ENCODE data around the gene RGPD8.

DNA sequence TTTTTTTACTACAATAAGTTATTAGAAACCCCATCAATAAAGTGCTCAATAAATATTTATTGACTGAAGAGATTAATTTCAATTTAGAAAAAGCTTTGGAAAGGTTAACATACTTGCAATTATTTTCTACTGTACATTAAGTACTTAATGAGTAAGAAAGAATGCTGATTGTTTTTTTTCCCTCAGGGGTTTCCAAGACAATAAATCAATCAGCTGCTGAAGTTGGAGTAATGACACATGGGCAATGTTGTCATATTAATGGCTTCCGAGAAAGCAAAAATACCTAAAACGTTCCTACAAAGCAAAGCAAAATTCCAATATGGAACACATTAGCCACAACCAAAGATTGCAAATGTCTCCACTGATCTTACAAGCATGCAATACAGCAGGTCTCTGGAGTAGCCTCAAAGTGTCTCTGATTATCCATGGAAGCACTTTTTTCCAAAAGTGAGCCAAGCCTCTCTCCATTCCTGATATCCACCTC is 91.3 kb downstream of the RGPD8 start:
- TF ChIP-seq, protein P1, sequence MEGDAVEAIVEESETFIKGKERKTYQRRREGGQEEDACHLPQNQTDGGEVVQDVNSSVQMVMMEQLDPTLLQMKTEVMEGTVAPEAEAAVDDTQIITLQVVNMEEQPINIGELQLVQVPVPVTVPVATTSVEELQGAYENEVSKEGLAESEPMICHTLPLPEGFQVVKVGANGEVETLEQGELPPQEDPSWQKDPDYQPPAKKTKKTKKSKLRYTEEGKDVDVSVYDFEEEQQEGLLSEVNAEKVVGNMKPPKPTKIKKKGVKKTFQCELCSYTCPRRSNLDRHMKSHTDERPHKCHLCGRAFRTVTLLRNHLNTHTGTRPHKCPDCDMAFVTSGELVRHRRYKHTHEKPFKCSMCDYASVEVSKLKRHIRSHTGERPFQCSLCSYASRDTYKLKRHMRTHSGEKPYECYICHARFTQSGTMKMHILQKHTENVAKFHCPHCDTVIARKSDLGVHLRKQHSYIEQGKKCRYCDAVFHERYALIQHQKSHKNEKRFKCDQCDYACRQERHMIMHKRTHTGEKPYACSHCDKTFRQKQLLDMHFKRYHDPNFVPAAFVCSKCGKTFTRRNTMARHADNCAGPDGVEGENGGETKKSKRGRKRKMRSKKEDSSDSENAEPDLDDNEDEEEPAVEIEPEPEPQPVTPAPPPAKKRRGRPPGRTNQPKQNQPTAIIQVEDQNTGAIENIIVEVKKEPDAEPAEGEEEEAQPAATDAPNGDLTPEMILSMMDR (IDR thresholded peaks at IDR 0.05): no peak
- no peak for TF ChIP-seq POLR2A (IDR thresholded peaks at IDR 0.05)

Measured in upper lobe of left lung (tissue), 4 donors.